ENCODE measurements around the gene WLS.
A peak's percentile ranks its signal among the peaks of the same experiment; 100 is the strongest.

The WLS gene

GRCh38 chr1:68160021-68160420 lies 72.3 kb downstream of the WLS start:
- no peak for DNase-seq (ENCODE audit: low read depth)
- H3K4me3 ChIP-seq (ENCODE audit: low read length) = no peak overlapping the region
- TF ChIP-seq, protein P1, sequence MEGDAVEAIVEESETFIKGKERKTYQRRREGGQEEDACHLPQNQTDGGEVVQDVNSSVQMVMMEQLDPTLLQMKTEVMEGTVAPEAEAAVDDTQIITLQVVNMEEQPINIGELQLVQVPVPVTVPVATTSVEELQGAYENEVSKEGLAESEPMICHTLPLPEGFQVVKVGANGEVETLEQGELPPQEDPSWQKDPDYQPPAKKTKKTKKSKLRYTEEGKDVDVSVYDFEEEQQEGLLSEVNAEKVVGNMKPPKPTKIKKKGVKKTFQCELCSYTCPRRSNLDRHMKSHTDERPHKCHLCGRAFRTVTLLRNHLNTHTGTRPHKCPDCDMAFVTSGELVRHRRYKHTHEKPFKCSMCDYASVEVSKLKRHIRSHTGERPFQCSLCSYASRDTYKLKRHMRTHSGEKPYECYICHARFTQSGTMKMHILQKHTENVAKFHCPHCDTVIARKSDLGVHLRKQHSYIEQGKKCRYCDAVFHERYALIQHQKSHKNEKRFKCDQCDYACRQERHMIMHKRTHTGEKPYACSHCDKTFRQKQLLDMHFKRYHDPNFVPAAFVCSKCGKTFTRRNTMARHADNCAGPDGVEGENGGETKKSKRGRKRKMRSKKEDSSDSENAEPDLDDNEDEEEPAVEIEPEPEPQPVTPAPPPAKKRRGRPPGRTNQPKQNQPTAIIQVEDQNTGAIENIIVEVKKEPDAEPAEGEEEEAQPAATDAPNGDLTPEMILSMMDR (IDR thresholded peaks at IDR 0.05; ENCODE audit: insufficient read depth, low read depth, low read length, missing control alignments) = no peak

DNA sequence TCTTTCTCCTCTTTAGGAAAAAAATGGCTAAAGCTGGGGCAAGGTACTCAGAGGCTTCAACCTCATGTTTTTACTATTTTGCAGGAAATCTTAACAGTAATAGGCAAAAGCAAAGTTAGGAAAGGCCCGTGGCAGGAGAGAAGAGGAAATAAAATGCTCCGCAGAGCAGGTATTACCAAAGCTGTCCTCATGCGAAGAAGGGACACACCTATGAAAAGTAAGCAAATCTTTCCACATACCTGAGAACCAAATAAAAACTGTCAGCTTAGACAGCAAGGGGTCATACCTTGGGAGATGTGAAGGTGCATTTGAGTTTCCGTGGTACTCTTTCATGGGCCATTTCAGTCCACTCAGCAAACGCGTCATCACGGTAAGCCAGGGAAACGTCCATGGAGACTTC lies 73.5 kb downstream of the WLS start:
- TF ChIP-seq, protein P1 (IDR thresholded peaks at IDR 0.05; ENCODE audit: insufficient read depth, low read depth, low read length, missing control alignments) = no peak
- H3K4me3 ChIP-seq (ENCODE audit: low read length) = no peak overlapping the region
- DNase-seq (ENCODE audit: low read depth) = no peak

GRCh38 chr1:68157416-68157815 lies 74.9 kb downstream of the WLS start:
- no peak overlapping the region for H3K4me3 ChIP-seq (ENCODE audit: low read length)
- no peak for DNase-seq (ENCODE audit: low read depth)
- TF ChIP-seq, protein P1 (IDR thresholded peaks at IDR 0.05; ENCODE audit: insufficient read depth, low read depth, low read length, missing control alignments) = no peak

DNA sequence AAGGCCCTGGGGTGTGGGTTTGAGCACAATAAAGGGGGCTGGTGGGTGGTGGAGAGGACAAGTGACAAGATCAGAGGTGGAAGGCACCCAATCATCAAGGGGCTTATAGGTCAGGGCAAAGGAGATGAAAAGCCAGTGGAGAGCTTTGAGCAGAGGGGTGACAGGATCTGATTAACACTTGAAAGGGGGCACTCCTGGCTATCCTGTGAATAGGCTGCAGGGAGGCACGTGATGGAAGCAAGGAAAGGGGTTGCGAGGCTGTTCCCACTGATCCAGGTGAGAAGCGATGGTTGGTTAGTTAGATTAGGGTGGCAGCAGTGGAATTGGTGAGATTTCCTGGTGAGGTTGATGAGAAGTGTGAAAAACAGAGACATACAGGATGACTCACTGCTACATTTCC lies 80.6 kb downstream of the WLS start:
- TF ChIP-seq, protein P1 (IDR thresholded peaks at IDR 0.05; ENCODE audit: insufficient read depth, low read depth, low read length, missing control alignments) = no peak
- peak; percentile 16 for DNase-seq (ENCODE audit: low read depth)

DNA sequence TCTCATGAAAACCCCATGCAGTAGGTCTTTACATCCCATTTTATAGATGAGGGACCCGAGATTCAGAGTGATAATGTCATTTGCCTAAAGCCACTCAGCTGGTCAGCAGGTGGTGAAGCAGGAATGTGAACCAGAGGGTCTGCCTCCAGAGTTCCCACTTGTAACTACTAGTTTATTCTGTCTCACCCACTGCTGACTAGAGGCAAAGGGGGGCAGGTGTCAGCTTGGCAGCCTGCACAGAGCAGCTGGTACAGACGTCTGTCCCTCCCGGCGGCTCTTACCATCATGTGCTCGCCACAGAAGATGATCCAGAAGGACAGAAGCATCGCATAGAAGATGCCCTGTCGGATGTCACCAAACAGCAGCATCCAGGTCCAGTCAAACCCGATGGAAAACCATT lies 82.4 kb downstream of the WLS start:
- TF ChIP-seq, protein P1 (IDR thresholded peaks at IDR 0.05; ENCODE audit: insufficient read depth, low read depth, low read length, missing control alignments) = no peak
- DNase-seq (ENCODE audit: low read depth) = no peak
- H3K4me3 ChIP-seq (ENCODE audit: low read length) = no peak overlapping the region

More for the DNA sequence above, 80.6 kb downstream of the WLS start:
- H3K4me3 ChIP-seq (ENCODE audit: low read length) = no peak overlapping the region

DNA sequence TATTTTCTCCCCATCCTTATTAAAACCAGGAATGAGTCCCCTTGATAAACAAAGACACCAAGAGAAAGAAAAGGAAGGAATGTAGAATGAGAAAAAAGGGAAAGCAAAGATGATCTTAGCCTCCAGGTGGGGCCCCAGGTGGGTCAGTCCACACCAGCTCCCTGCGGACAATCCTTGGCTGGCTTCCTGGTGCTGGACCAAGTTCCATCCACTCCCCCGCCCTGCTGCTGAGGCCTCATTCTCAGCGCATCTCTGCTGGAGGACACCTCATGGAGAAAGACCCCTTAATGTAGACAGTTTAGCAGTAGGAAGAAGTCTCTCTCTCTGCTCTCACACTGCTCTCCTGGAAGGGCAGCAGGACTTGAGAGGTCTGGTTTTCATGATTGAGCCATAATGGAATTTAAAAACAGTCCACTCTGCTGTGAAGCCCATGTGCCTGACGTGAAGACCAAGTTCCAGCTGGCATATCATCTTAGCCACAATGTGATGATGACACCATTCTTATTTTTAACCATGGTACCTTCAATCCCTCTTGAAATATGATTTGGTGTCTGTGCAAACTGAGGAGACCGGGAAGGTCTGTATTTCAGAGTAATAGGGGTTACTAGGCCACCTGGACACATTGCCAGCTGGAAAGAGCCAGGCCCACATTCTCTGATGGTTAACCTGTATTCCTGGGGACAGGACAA lies 83.1 kb downstream of the WLS start:
- DNase-seq (ENCODE audit: low read depth) = no peak
- TF ChIP-seq, protein P1 (IDR thresholded peaks at IDR 0.05; ENCODE audit: insufficient read depth, low read depth, low read length, missing control alignments) = no peak
- no peak overlapping the region for H3K4me3 ChIP-seq (ENCODE audit: low read length)

- DNase-seq (ENCODE audit: low read depth) = no peak
- H3K4me3 ChIP-seq (ENCODE audit: low read length) = no peak overlapping the region
- TF ChIP-seq, protein P1 (IDR thresholded peaks at IDR 0.05; ENCODE audit: insufficient read depth, low read depth, low read length, missing control alignments) = no peak
These were observed 83.7 kb downstream of the WLS start for GRCh38 chr1:68148631-68149030.
